HEK293 (cell line): ENCODE results near the gene KIF18A.

Experiments
- GFI1B ChIP-seq: fragments of 450-650 bp; formaldehyde crosslinking; IDR thresholded peaks from 2 replicates; pipeline ENCODE4 v1.5.1; 2016; ENCODE audit warnings: missing biosample characterization, missing genetic modification characterization
- YY1 ChIP-seq: fragments of 450-650 bp; formaldehyde crosslinking; IDR thresholded peaks from 2 replicates; pipeline ENCODE4 v1.5.1; 2018; ENCODE audit warnings: missing biosample characterization, missing genetic modification characterization
- ZNF24 ChIP-seq: fragments of 450-650 bp; formaldehyde crosslinking; IDR thresholded peaks from 2 replicates; pipeline ENCODE4 v1.5.1; 2016; ENCODE audit warnings: missing biosample characterization, missing genetic modification characterization
- ZNF423 ChIP-seq: fragments of 450-650 bp; formaldehyde crosslinking; IDR thresholded peaks from 2 replicates; pipeline ENCODE4 v1.5.1; 2016; ENCODE audit warnings: missing biosample characterization, missing genetic modification characterization
- ZNF621 ChIP-seq: fragments of 450-650 bp; formaldehyde crosslinking; IDR thresholded peaks from 2 replicates; pipeline ENCODE4 v1.5.1; 2017; ENCODE audit warnings: missing biosample characterization, missing genetic modification characterization
- ZNF768 ChIP-seq: fragments of 450-650 bp; formaldehyde crosslinking; IDR thresholded peaks from 2 replicates; pipeline ENCODE4 v1.5.1; 2018; ENCODE audit warnings: missing biosample characterization, mild to moderate bottlenecking, missing genetic modification characterization
- TF ChIP-seq, protein P1 (sequence below): fragments of 450-650 bp; IDR thresholded peaks from 2 replicates; pipeline ENCODE4 v1.5.1; 2018; ENCODE audit warnings: missing biosample characterization, mild to moderate bottlenecking, missing genetic modification characterization
- TF ChIP-seq, protein P2 (sequence below): fragments of 450-650 bp; formaldehyde crosslinking; IDR thresholded peaks from 2 replicates; pipeline ENCODE4 v1.5.1; 2016; ENCODE audit warnings: missing biosample characterization, missing genetic modification characterization

DNA sequence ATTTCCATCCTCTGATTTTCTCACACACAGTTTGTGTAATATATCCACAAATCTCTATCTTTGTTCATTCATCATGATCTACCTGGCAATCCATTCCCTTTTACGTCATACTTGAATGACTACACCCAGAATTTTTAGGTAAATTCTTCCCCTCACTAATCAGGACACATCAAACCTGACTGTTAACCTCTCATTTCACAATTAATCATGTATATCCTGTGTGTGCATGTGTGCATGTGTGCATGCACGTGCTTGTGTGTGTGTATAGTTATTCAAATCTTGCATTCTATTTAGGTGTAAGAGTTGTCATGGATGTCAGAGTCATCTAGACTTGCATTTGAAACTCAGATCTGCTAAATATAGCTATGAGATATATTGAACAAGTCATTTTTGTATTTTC, 130.4 kb downstream of the KIF18A start:
- TF ChIP-seq YY1 (tag by site-specific recombination) (no peak), ZNF768 (no peak), ZNF621 (no peak), ZNF423 (tag by site-specific recombination) (no peak), GFI1B (tag by site-specific recombination) (no peak), ZNF24 (tag by site-specific recombination) (no peak)
- TF ChIP-seq, protein P1, sequence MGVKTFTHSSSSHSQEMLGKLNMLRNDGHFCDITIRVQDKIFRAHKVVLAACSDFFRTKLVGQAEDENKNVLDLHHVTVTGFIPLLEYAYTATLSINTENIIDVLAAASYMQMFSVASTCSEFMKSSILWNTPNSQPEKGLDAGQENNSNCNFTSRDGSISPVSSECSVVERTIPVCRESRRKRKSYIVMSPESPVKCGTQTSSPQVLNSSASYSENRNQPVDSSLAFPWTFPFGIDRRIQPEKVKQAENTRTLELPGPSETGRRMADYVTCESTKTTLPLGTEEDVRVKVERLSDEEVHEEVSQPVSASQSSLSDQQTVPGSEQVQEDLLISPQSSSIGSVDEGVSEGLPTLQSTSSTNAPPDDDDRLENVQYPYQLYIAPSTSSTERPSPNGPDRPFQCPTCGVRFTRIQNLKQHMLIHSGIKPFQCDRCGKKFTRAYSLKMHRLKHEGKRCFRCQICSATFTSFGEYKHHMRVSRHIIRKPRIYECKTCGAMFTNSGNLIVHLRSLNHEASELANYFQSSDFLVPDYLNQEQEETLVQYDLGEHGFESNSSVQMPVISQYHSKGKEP (tag by site-specific recombination) = no peak
- TF ChIP-seq, protein P2, sequence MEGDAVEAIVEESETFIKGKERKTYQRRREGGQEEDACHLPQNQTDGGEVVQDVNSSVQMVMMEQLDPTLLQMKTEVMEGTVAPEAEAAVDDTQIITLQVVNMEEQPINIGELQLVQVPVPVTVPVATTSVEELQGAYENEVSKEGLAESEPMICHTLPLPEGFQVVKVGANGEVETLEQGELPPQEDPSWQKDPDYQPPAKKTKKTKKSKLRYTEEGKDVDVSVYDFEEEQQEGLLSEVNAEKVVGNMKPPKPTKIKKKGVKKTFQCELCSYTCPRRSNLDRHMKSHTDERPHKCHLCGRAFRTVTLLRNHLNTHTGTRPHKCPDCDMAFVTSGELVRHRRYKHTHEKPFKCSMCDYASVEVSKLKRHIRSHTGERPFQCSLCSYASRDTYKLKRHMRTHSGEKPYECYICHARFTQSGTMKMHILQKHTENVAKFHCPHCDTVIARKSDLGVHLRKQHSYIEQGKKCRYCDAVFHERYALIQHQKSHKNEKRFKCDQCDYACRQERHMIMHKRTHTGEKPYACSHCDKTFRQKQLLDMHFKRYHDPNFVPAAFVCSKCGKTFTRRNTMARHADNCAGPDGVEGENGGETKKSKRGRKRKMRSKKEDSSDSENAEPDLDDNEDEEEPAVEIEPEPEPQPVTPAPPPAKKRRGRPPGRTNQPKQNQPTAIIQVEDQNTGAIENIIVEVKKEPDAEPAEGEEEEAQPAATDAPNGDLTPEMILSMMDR = no peak
